Measurements from ENCODE around the gene DAND5.

- TF ChIP-seq POLR2A (IDR thresholded peaks at IDR 0.05; ENCODE audit: low read length) (no peak), GATA1 (IDR thresholded peaks at IDR 0.05; ENCODE audit: low read depth, low read length) (no peak)
These were observed 43.6 kb downstream of the DAND5 start for GRCh38 chr19:13012690-13013608.
